HCT116 (cell line): ENCODE data around the gene ZNF892. TPM values are rescaled to one million over a fixed set of nuclear protein-coding genes. Genes with fewer than 3 reads are reported as not detected.

Experiments used
- ATAC-seq: fragments of 200-7000 bp; cut with Tn5 transposase; 2 replicates; pipeline ENCODE4 v1.9.1; 2020; ENCODE audit warnings: mild to moderate bottlenecking, moderate library complexity
- BruUV-seq: library from RNA; stranded (reverse); fragments of 400-500 nt; replicated peaks from 2 replicates; lab custom pipeline; 2021; lab: Mats Ljungman, UMichigan
- CTCF ChIA-PET: fragments of 300-600 bp; sonication (Branson Sonifier 250); formaldehyde crosslinking; loops from one replicate; lab custom pipeline; 2021; ENCODE audit warnings: antibody characterized with exemption; lab: Charles Lee
- POLR2A ChIA-PET: fragments of 300-600, 350-600 bp; sonication (Branson Sonifier 250); formaldehyde crosslinking; loops from one replicate; lab custom pipeline; 2021; ENCODE audit warnings: antibody characterized with exemption; lab: Charles Lee
- RAD21 ChIA-PET, 2 experiments: fragments of 300-600 bp; sonication (Branson Sonifier 250); formaldehyde crosslinking; loops; one replicate each; lab custom pipeline; 2023; ENCODE audit warnings: low total read pairs in 2 of 2; ENCODE audit not compliant: uncharacterized antibody in 2 of 2, unreplicated experiment in 2 of 2, low non-redundant PET in 1 of 2; lab: Charles Lee
- DNase-seq: peaks from one replicate; pipeline ENCODE4 v3.0.0-alpha.2; 2010; ENCODE audit warnings: low read depth, low spot score
- H2AFZ ChIP-seq: fragments of 200-600 bp; shearing (Covaris generic), sonication (generic); 2 replicates; pipeline ENCODE4 v1.6.1; 2017; ENCODE audit warnings: low read depth, mixed run types, mixed read lengths, antibody characterized with exemption, low read length; ENCODE audit not compliant: poor library complexity, severe bottlenecking
- H3K27ac ChIP-seq: 2 replicates; pipeline ENCODE4 v1.5.1; 2012; ENCODE audit warnings: low read depth, low read length
- H3K27me3 ChIP-seq: fragments of 200-600 bp; sonication (generic); 2 replicates; pipeline ENCODE4 v1.6.1; 2016; ENCODE audit warnings: mixed run types, low read length, mixed read lengths; ENCODE audit not compliant: insufficient read depth
- H3K36me3 ChIP-seq, 2 experiments: fragments of 200-500 bp in 1 of 2; fragments of 200-600 bp in 1 of 2; sonication (Bioruptor generic) in 1 of 2; sonication (generic) in 1 of 2; 2 replicates each; pipeline versions ENCODE4 v1.5.1 to v1.6.1; 2014 to 2016; ENCODE audit warnings: low read length in 2 of 2, inconsistent platforms in 1 of 2, mixed read lengths in 1 of 2, mixed run types in 1 of 2; ENCODE audit not compliant: insufficient read depth in 2 of 2, control insufficient read depth in 1 of 2
- H3K4me1 ChIP-seq, 2 experiments: fragments of 200-600 bp in 1 of 2; sonication (generic) in 1 of 2; 2 replicates each; pipeline versions ENCODE4 v1.5.1 to v1.6.1; 2012 to 2017; ENCODE audit warnings: low read length in 2 of 2, inconsistent platforms in 1 of 2, mild to moderate bottlenecking in 1 of 2, mixed read lengths in 1 of 2, mixed run types in 1 of 2, moderate library complexity in 1 of 2; ENCODE audit not compliant: insufficient read depth in 2 of 2, control insufficient read depth in 1 of 2
- H3K4me2 ChIP-seq: fragments of 200-600 bp; sonication (generic); 2 replicates; pipeline ENCODE4 v1.6.1; 2017; ENCODE audit warnings: mixed run types, low read length, mixed read lengths
- H3K4me3 ChIP-seq, 2 experiments: fragments of 200-600 bp in 1 of 2; sonication (generic) in 1 of 2; replicated peaks in 1 of 2; 2 replicates each; pipeline ENCODE4 v1.5.1; 2011 to 2016; ENCODE audit warnings: low read length in 2 of 2, control low read depth in 1 of 2, low read depth in 1 of 2, mild to moderate bottlenecking in 1 of 2, mixed read lengths in 1 of 2, mixed run types in 1 of 2
- H3K79me2 ChIP-seq: fragments of 200-600 bp; sonication (generic); 2 replicates; pipeline ENCODE4 v1.6.1; 2017; ENCODE audit warnings: mild to moderate bottlenecking, mixed run types, low read length, moderate library complexity, mixed read lengths; ENCODE audit not compliant: insufficient read depth
- H3K9ac ChIP-seq: fragments of 200-600 bp; sonication (generic); 2 replicates; pipeline ENCODE4 v1.6.1; 2016; ENCODE audit warnings: low read length, mixed read lengths
- H3K9me2 ChIP-seq: fragments of 200-600 bp; sonication (generic), shearing (Covaris generic); 2 replicates; pipeline ENCODE4 v1.6.1; 2017; ENCODE audit warnings: mixed run types, mild to moderate bottlenecking, moderate library complexity; ENCODE audit not compliant: insufficient read depth
- H3K9me3 ChIP-seq, 2 experiments: fragments of 200-500 bp in 1 of 2; fragments of 200-600 bp in 1 of 2; sonication (Bioruptor generic) in 1 of 2; sonication (generic) in 1 of 2; 2 replicates each; pipeline ENCODE4 v1.6.1; 2014 to 2017; ENCODE audit warnings: low read length in 2 of 2, mixed read lengths in 2 of 2, inconsistent platforms in 1 of 2, low read depth in 1 of 2, mild to moderate bottlenecking in 1 of 2, mixed run types in 1 of 2, moderate library complexity in 1 of 2; ENCODE audit not compliant: control insufficient read depth in 1 of 2, insufficient read depth in 1 of 2
- H4K20me1 ChIP-seq: fragments of 200-600 bp; sonication (generic), shearing (Covaris generic); 2 replicates; pipeline ENCODE4 v1.6.1; 2017; ENCODE audit warnings: mixed run types, mild to moderate bottlenecking, moderate library complexity; ENCODE audit not compliant: insufficient read depth
- ATF3 ChIP-seq: IDR thresholded peaks from 2 replicates; pipeline ENCODE4 v1.6.1; 2012
- CBX3 ChIP-seq: IDR thresholded peaks from 2 replicates; pipeline ENCODE4 v1.6.1; 2012; ENCODE audit warnings: low read depth
- CEBPB ChIP-seq: IDR thresholded peaks from 2 replicates; pipeline ENCODE4 v1.6.1; 2012; ENCODE audit warnings: low read depth
- EGR1 ChIP-seq: IDR thresholded peaks from 2 replicates; pipeline ENCODE4 v1.6.1; 2012; ENCODE audit warnings: low read depth
- ELF1 ChIP-seq: IDR thresholded peaks from 2 replicates; pipeline ENCODE4 v1.6.1; 2012; ENCODE audit warnings: low read depth, borderline replicate concordance
- EZH2 ChIP-seq: fragments of 200-600 bp; sonication (generic); IDR thresholded peaks from 2 replicates; pipeline ENCODE4 v1.6.1; 2017; ENCODE audit warnings: antibody characterized with exemption, mixed run types
- EZH2phosphoT487 ChIP-seq: fragments of 200-600 bp; IDR thresholded peaks from 2 replicates; pipeline ENCODE4 v1.6.1; 2018; ENCODE audit warnings: antibody characterized with exemption, borderline replicate concordance
- FOSL1 ChIP-seq: IDR thresholded peaks from 2 replicates; pipeline ENCODE4 v1.6.1; 2012; ENCODE audit warnings: low read depth
- JUND ChIP-seq: IDR thresholded peaks from 2 replicates; pipeline ENCODE4 v1.6.1; 2012
- REST ChIP-seq: IDR thresholded peaks from 2 replicates; pipeline ENCODE4 v1.6.1; 2012; ENCODE audit warnings: low read depth
- SIN3A ChIP-seq: IDR thresholded peaks from 2 replicates; pipeline ENCODE4 v1.6.1; 2012; ENCODE audit warnings: low read depth
- SP1 ChIP-seq: IDR thresholded peaks from 2 replicates; pipeline ENCODE4 v1.6.1; 2012; ENCODE audit warnings: low read depth
- SRF ChIP-seq: IDR thresholded peaks from 2 replicates; pipeline ENCODE4 v1.6.1; 2012; ENCODE audit warnings: low read depth
- YY1 ChIP-seq: IDR thresholded peaks from 2 replicates; pipeline ENCODE4 v1.6.1; 2011; ENCODE audit warnings: low read length, low read depth, moderate library complexity, mild to moderate bottlenecking; ENCODE audit not compliant: insufficient replicate concordance; ENCODE audit errors: extremely low read depth
- ZFX ChIP-seq: fragments of 450-650 bp; IDR thresholded peaks from 2 replicates; pipeline ENCODE4 v1.6.1; 2017
- ZNF274 ChIP-seq: fragments of 200-500 bp; sonication (Bioruptor generic); IDR thresholded peaks from 2 replicates; pipeline ENCODE4 v1.6.1; 2014; ENCODE audit warnings: mild to moderate bottlenecking, low read depth, low read length, inconsistent platforms
- intact Hi-C: fragments of 100-400 bp; cut with micrococcal nuclease; formaldehyde crosslinking; loops from 2 replicates; pipeline ENCODE4 v1.10.0; 2022
- total RNA-seq: library from RNA; stranded (reverse); gene quantifications from one replicate; pipeline ENCODE4 v1.2.1, GENCODE V29; 2021; ENCODE audit not compliant: unreplicated experiment
- TF ChIP-seq, protein P1 (sequence below), 3 experiments: fragments of 200-600 bp in 1 of 3; sonication (generic) in 1 of 3; IDR thresholded peaks in 2 of 3; conservative IDR thresholded peaks in 1 of 3; 2 replicates each; pipeline ENCODE4 v1.5.1; 2012 to 2017; ENCODE audit warnings: low read depth in 2 of 3, low read length in 2 of 3, antibody characterized with exemption in 1 of 3, borderline replicate concordance in 1 of 3, control low read depth in 1 of 3, mild to moderate bottlenecking in 1 of 3, mixed read lengths in 1 of 3, mixed run types in 1 of 3, moderate library complexity in 1 of 3; ENCODE audit not compliant: insufficient read depth in 1 of 3
- TF ChIP-seq, protein P2 (sequence below): IDR thresholded peaks from 2 replicates; pipeline ENCODE4 v1.6.1; 2012
- TF ChIP-seq, protein P3 (sequence below): IDR thresholded peaks from 2 replicates; pipeline ENCODE4 v1.6.1; 2011; ENCODE audit warnings: mild to moderate bottlenecking, low read length, moderate library complexity; ENCODE audit not compliant: insufficient replicate concordance; ENCODE audit errors: extremely low read depth

ZNF892 gene
- total RNA-seq, 1 experiment from 2014 or later: 0.27 TPM

DNA sequence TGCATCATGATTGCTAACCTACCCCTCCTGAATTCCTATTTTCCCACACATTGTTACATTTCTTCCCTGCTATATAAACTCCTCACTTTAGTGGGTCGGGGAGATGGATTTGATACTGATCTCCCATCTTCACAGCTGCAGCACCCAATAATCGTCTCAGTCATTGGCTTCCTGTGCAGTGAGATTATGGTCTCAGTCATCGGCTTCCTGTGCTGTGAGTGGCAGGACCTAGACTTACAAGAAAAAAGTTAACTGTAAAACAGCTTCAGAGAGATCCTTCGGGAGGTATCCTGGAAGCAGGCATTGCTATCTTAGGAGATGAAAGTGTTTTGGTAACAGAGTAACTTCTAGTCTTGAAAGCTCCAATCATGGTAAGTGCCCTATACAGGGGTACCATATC is 3.4 kb upstream of the ZNF892 start:
- no peaks in the 10 kb centered on the region for H4K20me1 ChIP-seq
- RAD21 ChIA-PET: no interaction called here
- H3K79me2 ChIP-seq: no peaks in the 10 kb centered on the region
- no peak overlapping the region for H3K27ac ChIP-seq
- no peaks in the 10 kb centered on the region for H3K36me3 ChIP-seq
- H3K4me1 ChIP-seq: peaks cover 0 to 5% of the 10 kb centered on the region in 2 experiments; a peak in 1 of 4 replicates
- intact Hi-C loops: no loop called here
- TF ChIP-seq, protein P1, sequence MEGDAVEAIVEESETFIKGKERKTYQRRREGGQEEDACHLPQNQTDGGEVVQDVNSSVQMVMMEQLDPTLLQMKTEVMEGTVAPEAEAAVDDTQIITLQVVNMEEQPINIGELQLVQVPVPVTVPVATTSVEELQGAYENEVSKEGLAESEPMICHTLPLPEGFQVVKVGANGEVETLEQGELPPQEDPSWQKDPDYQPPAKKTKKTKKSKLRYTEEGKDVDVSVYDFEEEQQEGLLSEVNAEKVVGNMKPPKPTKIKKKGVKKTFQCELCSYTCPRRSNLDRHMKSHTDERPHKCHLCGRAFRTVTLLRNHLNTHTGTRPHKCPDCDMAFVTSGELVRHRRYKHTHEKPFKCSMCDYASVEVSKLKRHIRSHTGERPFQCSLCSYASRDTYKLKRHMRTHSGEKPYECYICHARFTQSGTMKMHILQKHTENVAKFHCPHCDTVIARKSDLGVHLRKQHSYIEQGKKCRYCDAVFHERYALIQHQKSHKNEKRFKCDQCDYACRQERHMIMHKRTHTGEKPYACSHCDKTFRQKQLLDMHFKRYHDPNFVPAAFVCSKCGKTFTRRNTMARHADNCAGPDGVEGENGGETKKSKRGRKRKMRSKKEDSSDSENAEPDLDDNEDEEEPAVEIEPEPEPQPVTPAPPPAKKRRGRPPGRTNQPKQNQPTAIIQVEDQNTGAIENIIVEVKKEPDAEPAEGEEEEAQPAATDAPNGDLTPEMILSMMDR (IDR thresholded peaks at IDR 0.05 in 2 of 3, conservative IDR thresholded peaks at IDR 0.05 in 1 of 3; ENCODE audit: borderline replicate concordance in 1 of 3, insufficient read depth in 1 of 3, low read depth in 2 of 3, low read length in 2 of 3): no peak
- TF ChIP-seq JUND: no peak
- no peak for TF ChIP-seq EZH2phosphoT487
- TF ChIP-seq, protein P2, sequence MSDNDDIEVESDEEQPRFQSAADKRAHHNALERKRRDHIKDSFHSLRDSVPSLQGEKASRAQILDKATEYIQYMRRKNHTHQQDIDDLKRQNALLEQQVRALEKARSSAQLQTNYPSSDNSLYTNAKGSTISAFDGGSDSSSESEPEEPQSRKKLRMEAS: no peak
- no peak for TF ChIP-seq ZFX
- TF ChIP-seq SP1: no peak
- no peak for TF ChIP-seq ZNF274
- no peak for TF ChIP-seq ELF1
- TF ChIP-seq FOSL1: no peak
- no peak for TF ChIP-seq ATF3
- TF ChIP-seq CBX3: no peak
- TF ChIP-seq SRF: no peak
- no peak for TF ChIP-seq CEBPB
- TF ChIP-seq REST: no peak
- TF ChIP-seq, protein P3, sequence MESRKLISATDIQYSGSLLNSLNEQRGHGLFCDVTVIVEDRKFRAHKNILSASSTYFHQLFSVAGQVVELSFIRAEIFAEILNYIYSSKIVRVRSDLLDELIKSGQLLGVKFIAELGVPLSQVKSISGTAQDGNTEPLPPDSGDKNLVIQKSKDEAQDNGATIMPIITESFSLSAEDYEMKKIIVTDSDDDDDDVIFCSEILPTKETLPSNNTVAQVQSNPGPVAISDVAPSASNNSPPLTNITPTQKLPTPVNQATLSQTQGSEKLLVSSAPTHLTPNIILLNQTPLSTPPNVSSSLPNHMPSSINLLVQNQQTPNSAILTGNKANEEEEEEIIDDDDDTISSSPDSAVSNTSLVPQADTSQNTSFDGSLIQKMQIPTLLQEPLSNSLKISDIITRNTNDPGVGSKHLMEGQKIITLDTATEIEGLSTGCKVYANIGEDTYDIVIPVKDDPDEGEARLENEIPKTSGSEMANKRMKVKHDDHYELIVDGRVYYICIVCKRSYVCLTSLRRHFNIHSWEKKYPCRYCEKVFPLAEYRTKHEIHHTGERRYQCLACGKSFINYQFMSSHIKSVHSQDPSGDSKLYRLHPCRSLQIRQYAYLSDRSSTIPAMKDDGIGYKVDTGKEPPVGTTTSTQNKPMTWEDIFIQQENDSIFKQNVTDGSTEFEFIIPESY: no peak
- TF ChIP-seq EGR1: no peak
- no peak for TF ChIP-seq YY1
- TF ChIP-seq EZH2: no peak
- no peak for TF ChIP-seq SIN3A
- BruUV-seq: no TSS peak
- H3K4me3 ChIP-seq: no peak overlapping the region
- ATAC-seq: no peak
- no peak overlapping the region for H2AFZ ChIP-seq
- no peaks in the 10 kb centered on the region for H3K9me2 ChIP-seq
- DNase-seq: no peak
- H3K27me3 ChIP-seq: no peaks in the 10 kb centered on the region
- no peak overlapping the region for H3K4me2 ChIP-seq
- CTCF ChIA-PET: no interaction called here
- H3K9me3 ChIP-seq: no peaks in the 10 kb centered on the region; a peak in 2 of 4 replicates
- POLR2A ChIA-PET: no interaction called here
- H3K9ac ChIP-seq: no peak overlapping the region
